GM18499 (cell line): Measurements from ENCODE around the gene DOK1.
"Not testable (repeated sequence)": the region's sequence is repeated elsewhere in the genome, so short reads cannot be mapped to it uniquely, and the experiment has no call there.

ENCODE experiments used
- ATAC-seq: cut with Tn5 transposase; IDR thresholded peaks from one replicate; pipeline ENCODE4 v1.9.1; 2021; ENCODE audit warnings: moderate number of reproducible peaks; ENCODE audit not compliant: insufficient read depth, unreplicated experiment

The DOK1 gene

GRCh38 chr2:74544634-74545033 lies 9.9 kb upstream of the DOK1 start:
- ATAC-seq, result no peak

- no peak for ATAC-seq
Measured at GRCh38 chr2:74546004-74546403, 8.5 kb upstream of the DOK1 start.

GRCh38 chr2:74548285-74548899 lies 6.1 kb upstream of the DOK1 start:
- ATAC-seq, result no peak

GRCh38 chr2:74548900-74549826 lies 5.4 kb upstream of the DOK1 start:
- ATAC-seq, result no peak

GRCh38 chr2:74550231-74550630 lies 4.3 kb upstream of the DOK1 start:
- ATAC-seq, result no peak

- ATAC-seq, result no peak
Measured at GRCh38 chr2:74551530-74551929, 3.0 kb upstream of the DOK1 start.

- peak; percentile 28 for ATAC-seq
Measured at GRCh38 chr2:74551942-74552913, 2.3 kb upstream of the DOK1 start.

GRCh38 chr2:74552914-74553811 lies 1.4 kb upstream of the DOK1 start:
- peak; percentile 10 for ATAC-seq

GRCh38 chr2:74554820-74555531 lies 456 bp downstream of the DOK1 start:
- no peak for ATAC-seq

GRCh38 chr2:74555610-74556103 lies 1.1 kb downstream of the DOK1 start:
- no peak for ATAC-seq

- ATAC-seq, result no peak
Measured at GRCh38 chr2:74556159-74556558, 1.6 kb downstream of the DOK1 start.

GRCh38 chr2:74556831-74557370 lies 2.4 kb downstream of the DOK1 start:
- no peak for ATAC-seq

GRCh38 chr2:74558284-74559230 lies 4.0 kb downstream of the DOK1 start:
- ATAC-seq, result no peak

- ATAC-seq, result no peak
Measured at GRCh38 chr2:74559912-74560311, 5.4 kb downstream of the DOK1 start.

- ATAC-seq, result no peak
Measured at GRCh38 chr2:74560591-74560990, 6.1 kb downstream of the DOK1 start.

- not testable (repeated sequence) for ATAC-seq
Measured at GRCh38 chr2:74561022-74561421, 6.5 kb downstream of the DOK1 start.

- no peak for ATAC-seq
Measured at GRCh38 chr2:74562126-74562775, 7.7 kb downstream of the DOK1 start.
